ENCODE results near the gene SCGB1D1.
"Not testable (repeated sequence)": the region's sequence is repeated elsewhere in the genome, so short reads cannot be mapped to it uniquely, and the experiment has no call there.

The SCGB1D1 gene

GRCh38 chr11:62166371-62166770, 23.6 kb upstream of the SCGB1D1 start:
- DNase-seq (ENCODE audit: low read depth), result no peak

- no peak for DNase-seq (ENCODE audit: low read depth)
Observed at GRCh38 chr11:62169448-62169847, 20.6 kb upstream of the SCGB1D1 start.

GRCh38 chr11:62169935-62170334, 20.1 kb upstream of the SCGB1D1 start:
- no peak for DNase-seq (ENCODE audit: low read depth)

DNA sequence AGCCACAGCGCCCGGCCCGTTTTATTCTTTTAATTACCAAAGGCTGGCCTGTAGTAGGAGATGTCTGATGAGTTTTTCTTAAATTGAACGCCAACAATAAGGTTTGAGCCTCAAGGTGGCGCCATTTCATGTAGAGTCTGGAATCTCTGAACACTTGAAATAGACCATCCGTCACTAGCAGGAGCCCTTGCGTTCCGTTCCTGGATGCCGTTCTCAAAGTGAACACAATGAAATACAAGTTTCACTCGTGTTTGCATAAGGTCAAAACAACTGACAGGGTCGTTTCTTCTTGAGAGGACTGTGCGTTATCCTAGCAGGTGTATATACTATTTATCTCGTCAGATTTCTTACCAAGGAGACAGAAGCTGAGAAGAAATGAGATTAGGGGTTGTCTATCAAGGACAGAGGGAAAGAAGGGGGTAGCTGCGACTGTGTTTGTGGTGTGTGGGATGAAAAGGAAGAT, 18.7 kb upstream of the SCGB1D1 start:
- peak; percentile 75 for DNase-seq (ENCODE audit: low read depth)

- no peak for DNase-seq (ENCODE audit: low read depth)
Observed at GRCh38 chr11:62172294-62172693, 17.7 kb upstream of the SCGB1D1 start.

DNA sequence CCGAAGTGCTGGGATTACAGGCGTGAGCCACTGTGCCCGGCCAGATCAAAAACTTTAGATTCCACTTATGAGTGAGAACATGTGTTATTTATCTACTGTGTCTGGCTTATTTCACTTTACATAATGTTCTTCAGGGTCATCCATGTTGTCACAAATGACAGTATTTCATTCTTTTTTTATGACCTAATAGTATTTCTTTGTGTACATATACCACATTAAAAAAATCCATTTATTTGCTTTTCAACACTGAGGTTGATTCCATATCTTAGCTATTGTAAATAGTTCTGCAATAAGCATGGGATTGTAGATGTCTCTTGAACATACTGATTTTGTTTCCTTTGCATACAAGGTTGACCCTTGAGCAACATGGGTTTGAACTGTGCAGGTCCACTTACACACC, 13.2 kb upstream of the SCGB1D1 start:
- no peak for DNase-seq (ENCODE audit: low read depth)

DNA sequence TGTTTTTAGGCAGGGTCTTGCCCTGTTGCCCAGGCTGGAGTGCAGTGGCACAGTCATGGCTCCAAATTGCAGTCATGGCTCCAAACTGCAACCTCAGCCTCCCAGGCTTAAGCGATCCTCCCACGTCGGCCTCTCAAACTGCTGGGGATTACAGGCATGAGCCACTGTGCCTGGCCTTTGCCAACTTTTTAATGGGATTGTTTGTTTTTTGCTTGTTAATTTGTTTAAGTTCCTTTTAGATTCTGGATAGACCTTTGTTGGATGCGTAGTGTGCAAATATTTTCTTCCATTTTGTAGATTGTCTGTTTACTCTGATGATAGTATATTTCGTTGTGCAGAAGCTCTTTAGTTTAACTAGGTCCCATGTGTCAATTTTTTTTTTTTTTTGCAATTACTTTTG, 10.0 kb upstream of the SCGB1D1 start:
- no peak for DNase-seq (ENCODE audit: low read depth)

- DNase-seq (ENCODE audit: low read depth), result no peak
Observed at GRCh38 chr11:62181097-62181496, 8.9 kb upstream of the SCGB1D1 start.

DNA sequence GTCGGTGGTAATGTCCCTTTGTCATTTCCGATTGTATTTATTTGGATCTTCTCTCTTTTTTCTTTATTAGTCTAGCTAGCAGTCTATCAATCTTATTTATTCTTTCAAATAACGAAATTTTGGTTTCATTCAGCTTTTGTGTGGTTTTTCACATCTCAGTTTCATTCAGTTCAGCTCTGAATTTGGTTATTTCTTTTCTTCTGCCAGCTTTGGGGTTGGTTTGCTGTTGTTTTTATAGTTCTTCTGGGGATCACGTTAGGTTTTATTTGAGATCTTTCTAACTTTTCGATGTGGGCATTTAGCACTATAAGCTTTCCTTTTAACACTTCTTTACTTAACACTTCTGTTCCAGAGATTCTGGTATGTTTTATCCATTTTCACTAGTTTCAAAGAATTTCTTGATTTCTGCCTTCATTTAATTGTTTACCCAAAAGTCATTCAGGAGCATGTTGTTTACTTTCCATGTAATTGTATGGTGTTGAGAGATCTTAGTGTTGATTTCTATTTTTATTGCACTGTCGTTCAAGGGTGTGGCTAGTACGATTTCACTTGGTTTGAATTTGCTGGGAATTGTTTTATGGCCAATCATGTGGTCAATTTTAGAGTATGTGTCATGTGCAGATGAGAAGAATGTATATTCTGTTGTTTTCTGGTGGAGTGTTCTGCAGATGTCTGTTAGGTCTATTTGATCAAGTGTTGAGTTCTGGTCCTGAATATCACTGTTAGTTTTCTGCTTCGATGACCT, 7.7 kb upstream of the SCGB1D1 start:
- DNase-seq (ENCODE audit: low read depth), result no peak

GRCh38 chr11:62186195-62186594, 3.8 kb upstream of the SCGB1D1 start:
- DNase-seq (ENCODE audit: low read depth), result no peak

DNA sequence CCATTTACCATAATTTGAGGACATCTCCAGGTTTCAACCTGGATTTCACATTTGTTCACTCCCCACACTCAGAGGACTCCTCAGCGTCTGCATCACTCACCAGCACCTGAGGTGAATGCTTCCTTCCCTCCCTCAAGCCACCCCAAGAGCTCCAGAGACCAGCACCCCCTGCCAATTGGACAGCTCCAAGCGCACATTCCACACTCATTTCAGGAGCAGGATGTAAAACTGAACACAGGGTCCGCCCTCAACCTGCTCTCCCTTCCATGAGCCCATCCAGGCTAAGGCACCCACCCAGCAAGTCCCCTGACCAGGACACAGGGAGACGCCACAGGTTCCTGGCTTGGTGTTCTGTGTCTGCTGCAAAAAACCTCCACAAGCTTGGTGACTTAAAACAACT, 3.9 kb downstream of the SCGB1D1 start:
- DNase-seq (ENCODE audit: low read depth), result peak; percentile 10

DNA sequence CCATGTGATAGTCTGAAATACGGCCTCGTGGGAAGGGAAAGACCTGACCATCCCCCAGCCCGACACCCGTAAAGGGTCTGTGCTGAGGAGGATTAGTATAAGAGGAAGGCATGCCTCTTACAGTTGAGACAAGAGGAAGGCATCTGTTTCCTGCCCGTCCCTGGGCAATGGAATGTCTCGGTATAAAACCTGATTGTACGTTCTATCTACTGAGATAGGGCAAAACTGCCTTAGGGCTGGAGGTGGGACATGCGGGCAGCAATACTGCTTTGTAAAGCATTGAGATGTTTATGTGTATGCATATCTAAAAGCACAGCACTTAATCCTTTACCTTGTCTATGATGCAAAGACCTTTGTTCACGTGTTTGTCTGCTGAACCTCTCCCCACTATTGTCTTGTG, 5.0 kb downstream of the SCGB1D1 start:
- DNase-seq (ENCODE audit: low read depth), result not testable (repeated sequence)

- no peak for DNase-seq (ENCODE audit: low read depth)
Observed at GRCh38 chr11:62195945-62196344, 5.9 kb downstream of the SCGB1D1 start.

- not testable (repeated sequence) for DNase-seq (ENCODE audit: low read depth)
Observed at GRCh38 chr11:62197400-62197799, 7.4 kb downstream of the SCGB1D1 start.

GRCh38 chr11:62201376-62201775, 11.4 kb downstream of the SCGB1D1 start:
- DNase-seq (ENCODE audit: low read depth), result no peak

DNA sequence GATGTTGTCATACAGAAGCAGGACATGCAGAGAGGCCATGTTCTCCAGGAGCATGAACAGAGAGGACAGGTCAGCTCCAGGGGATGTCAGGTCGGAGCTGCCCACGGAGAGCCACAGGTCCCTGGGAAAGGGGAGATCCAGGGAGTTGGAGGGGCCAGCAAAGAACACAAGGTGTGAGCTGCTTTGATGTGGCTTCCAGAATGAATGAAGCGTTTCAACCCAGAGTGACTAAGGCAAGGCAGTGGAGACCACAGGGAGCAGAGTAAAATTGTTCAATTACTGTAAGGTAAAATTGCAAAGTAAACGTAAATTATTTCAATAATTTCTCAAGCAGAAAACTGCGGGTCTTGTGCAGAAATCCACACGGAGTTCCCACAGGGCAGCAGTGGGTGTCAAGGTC, 12.9 kb downstream of the SCGB1D1 start:
- DNase-seq (ENCODE audit: low read depth), result no peak

GRCh38 chr11:62204430-62204829, 14.4 kb downstream of the SCGB1D1 start:
- no peak for DNase-seq (ENCODE audit: low read depth)

DNA sequence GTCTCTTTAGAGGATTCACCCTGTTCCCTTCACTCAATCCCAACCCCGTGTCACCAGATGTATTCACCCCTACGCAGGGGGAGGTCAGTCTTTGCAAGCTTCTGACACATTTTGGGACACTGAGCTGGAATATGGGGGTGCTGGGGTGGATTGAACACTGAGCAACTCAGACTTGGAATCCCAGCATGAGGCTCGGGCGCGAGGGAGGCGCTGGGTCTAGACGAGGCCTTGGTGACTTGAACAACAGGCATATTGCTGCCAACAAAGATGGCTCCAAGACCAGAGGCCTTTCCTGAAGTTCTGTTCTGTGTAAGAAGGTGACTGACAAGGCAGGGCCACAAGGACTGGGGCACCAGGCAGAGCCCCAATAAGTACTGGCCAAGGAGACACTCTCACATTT, 15.4 kb downstream of the SCGB1D1 start:
- no peak for DNase-seq (ENCODE audit: low read depth)

DNA sequence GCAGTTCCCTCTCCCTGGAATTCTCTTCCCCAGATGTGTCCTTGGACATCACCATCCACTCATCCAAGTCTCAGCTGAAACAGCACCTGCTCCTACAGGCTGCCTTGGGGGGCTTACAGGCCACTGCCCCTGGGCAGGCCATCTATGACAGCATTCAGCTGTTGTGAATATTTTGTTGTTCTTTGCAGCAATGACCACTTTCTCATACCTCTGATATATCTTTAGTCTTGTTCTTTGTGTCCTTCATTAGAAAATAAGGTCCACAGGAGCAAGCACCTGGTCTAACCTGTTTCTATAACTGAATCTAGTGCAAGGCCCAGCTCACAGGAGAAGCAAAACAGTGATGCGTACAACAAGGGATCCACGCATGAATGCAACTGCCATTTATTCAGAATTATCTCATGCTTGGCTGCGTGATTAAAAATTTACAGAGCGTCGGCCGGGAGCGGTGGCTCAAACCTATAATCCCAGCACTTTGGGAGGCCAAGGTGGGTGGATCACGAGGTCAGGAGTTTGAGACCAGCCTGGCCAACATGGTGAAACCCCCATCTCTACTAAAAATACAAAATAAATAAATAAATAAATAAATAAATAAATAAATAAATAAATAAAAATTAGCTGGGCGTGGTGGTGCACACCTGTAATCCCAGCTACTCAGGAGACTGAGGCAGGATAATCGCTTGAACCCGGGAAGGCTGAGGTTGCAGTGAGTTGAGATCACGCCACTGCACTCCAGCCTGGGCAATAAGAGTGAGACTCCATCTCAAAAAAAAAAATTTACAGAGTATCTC, 16.5 kb downstream of the SCGB1D1 start:
- DNase-seq (ENCODE audit: low read depth), result not testable (repeated sequence)

DNA sequence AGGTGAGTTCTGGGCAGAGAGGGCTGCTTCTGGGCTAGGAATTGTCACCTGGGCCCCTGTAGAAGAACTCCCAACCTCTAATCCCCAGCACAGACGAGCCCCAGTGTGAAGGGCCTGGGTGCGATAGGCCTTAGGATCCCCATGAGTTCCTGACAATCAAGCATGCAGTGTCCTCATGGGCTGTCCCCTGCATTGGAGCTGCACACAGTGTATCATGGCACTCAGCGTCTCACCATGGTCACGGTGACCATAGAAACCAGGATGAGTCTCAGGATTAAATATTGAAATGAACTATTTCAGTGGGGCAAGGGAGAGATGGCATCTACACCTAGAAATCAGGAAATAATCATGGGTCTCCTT, 18.7 kb downstream of the SCGB1D1 start:
- DNase-seq (ENCODE audit: low read depth), result no peak

DNA sequence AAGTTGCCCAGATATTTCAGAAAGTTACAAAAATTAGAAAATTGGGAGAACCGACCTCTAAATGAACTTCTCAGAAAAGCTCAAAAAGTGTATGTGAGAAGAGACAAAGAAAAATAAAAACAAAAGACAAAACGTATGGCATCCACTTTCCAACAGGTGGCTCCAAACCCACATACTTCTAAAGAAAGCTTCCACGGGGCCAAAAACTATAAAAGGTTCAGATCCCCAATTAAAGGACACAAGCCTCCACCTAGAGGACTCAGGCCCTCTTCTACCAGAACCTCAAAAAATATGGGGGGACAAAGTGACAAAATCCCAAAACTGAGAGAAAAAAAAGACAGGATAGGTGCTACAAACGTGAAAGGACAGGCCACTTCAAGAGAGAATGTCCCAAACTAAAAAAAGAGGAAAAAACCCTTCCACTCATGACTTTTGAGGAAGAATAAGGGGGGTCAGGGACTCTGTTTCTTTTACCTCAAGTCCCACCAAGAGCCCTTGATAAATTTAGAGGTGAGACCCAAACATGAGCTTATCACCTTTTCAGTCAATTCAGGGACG, 27.3 kb downstream of the SCGB1D1 start:
- peak; percentile 3 for DNase-seq (ENCODE audit: low read depth)

DNA sequence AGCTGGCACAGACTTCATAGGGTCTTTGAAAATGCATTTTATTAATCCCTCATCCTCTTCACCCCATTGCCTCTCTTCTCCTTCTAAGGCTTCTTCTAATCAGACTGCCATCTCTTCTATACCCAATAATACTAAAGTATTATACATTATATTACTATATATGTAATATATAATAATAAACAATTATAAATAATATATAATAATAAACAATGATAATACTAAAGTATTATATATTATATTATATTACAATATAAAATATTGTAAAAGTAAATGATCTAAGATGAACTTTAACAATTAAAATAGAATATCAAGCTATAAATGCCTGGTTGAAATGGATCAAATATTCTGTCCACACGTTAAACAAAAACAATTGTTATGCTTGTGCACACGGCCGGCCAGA, 31.5 kb downstream of the SCGB1D1 start:
- no peak for DNase-seq (ENCODE audit: low read depth)

DNA sequence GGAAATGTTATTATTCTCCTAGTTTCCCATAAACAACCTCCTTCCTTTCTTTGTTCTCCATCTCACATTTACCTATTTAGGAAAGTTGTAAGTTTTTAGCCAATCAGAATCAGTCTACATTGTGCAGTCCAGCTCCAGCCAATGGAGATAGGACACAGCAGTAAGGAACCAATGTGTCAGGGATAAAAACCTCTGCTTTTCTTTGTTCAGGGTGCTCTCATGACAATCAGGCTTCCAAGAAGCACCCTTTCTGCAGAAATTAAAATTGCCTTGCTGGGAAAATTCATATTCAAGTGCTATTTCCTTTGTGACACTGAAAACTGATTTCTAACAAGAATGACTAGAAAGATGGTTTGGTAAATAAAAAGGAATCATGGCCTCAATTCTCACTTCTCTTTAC, 33.1 kb downstream of the SCGB1D1 start:
- DNase-seq (ENCODE audit: low read depth), result peak; percentile 2
